RWPE1 (cell line): Measurements from ENCODE around the gene SHF.

ENCODE experiments used
- CTCF ChIA-PET: fragments of 350-600 bp; sonication (Branson Sonifier 250); formaldehyde crosslinking; extraction: SDS; loops from one replicate; lab custom pipeline; 2021; lab: Yijun Ruan, JAX
- POLR2A ChIA-PET: fragments of 400-600 bp; formaldehyde crosslinking; extraction: SDS; loops from one replicate; lab custom pipeline; 2020; ENCODE audit warnings: antibody characterized with exemption; ENCODE audit not compliant: low non-redundant PET; lab: Yijun Ruan, JAX
- DNase-seq: peaks from one replicate; pipeline ENCODE4 v3.0.0; 2012; ENCODE audit warnings: low spot score
- H3K27ac ChIP-seq: fragments of 450-650 bp; 2 replicates; pipeline ENCODE4 v1.5.1; 2017
- CTCF ChIP-seq: fragments of 450-650 bp; conservative IDR thresholded peaks from 2 replicates; pipeline ENCODE4 v1.5.1; 2017; ENCODE audit warnings: low read depth, mild to moderate bottlenecking

Gene SHF

GRCh38 chr15:45205192-45205591 lies 17.4 kb upstream of the SHF start:
- peak; percentile 71 for DNase-seq
- peak; percentile 64 for TF ChIP-seq CTCF
- H3K27ac ChIP-seq = no peak overlapping the region
- CTCF ChIA-PET = interaction anchor here (0.6 to 2.3 kb wide), 14 partner anchors 10 to 194 kb away, joined by 3 to 13 read pairs (median 4); no protein-coding TSS in a partner anchor
- POLR2A ChIA-PET = no interaction called here

GRCh38 chr15:45203182-45203581 lies 15.4 kb upstream of the SHF start:
- ChIA-PET POLR2A (no interaction called here), CTCF (no interaction called here)
- no peak overlapping the region for H3K27ac ChIP-seq
- DNase-seq = no peak
- TF ChIP-seq CTCF = no peak

- no peak for TF ChIP-seq CTCF
- ChIA-PET CTCF (interaction anchor here (0.9 to 1.1 kb wide), 2 partner anchors 39 kb away, joined by 6 read pairs; no protein-coding TSS in a partner anchor), POLR2A (no interaction called here)
- no peak overlapping the region for H3K27ac ChIP-seq
- DNase-seq = no peak
Measured at GRCh38 chr15:45201869-45202268, 14.1 kb upstream of the SHF start.

GRCh38 chr15:45201557-45201859 lies 13.7 kb upstream of the SHF start:
- H3K27ac ChIP-seq = no peak overlapping the region
- ChIA-PET CTCF (interaction anchor here (0.5 to 1.0 kb wide), 5 partner anchors 17 to 81 kb away, joined by 3 to 6 read pairs (median 6); no protein-coding TSS in a partner anchor), POLR2A (no interaction called here)
- DNase-seq = no peak
- no peak for TF ChIP-seq CTCF

- ChIA-PET CTCF (interaction anchor here (0.5 to 1.6 kb wide), 6 partner anchors 18 to 81 kb away, joined by 3 to 6 read pairs (median 6); no protein-coding TSS in a partner anchor), POLR2A (no interaction called here)
- peak; percentile 70 for DNase-seq
- TF ChIP-seq CTCF = no peak
- H3K27ac ChIP-seq = peak overlapping the region; percentile 92
Measured at GRCh38 chr15:45200799-45201556, 13.2 kb upstream of the SHF start.

- peak overlapping the region; percentile 92 for H3K27ac ChIP-seq
- ChIA-PET POLR2A (no interaction called here), CTCF (interaction anchor here (1.0 to 1.6 kb wide), 2 partner anchors 36 to 37 kb away, joined by 5 to 6 read pairs; no protein-coding TSS in a partner anchor)
- TF ChIP-seq CTCF = no peak
- peak; percentile 84 for DNase-seq
Measured at GRCh38 chr15:45200001-45200798, 12.4 kb upstream of the SHF start.
